Adrenal gland (tissue), 12 donors: ENCODE data around the gene PDE6D. TPM values are rescaled to one million over a fixed set of nuclear protein-coding genes. Genes with fewer than 3 reads are reported as not detected.

Experiments used
- DNase-seq, 7 donors: peaks; one replicate each; pipeline ENCODE4 v3.0.0-alpha.2; 2019 to 2020
- H3K27ac ChIP-seq, 5 donors: fragments of 200-600 bp; sonication (generic) in 4 of 5; 1 replicate in 3 of 5; 2 replicates in 2 of 5; pipeline versions ENCODE4 v1.5.1 to v1.8.0; 2016 to 2020; ENCODE audit warnings: mild to moderate bottlenecking in 1 of 5
- H3K27me3 ChIP-seq: fragments of 200-600 bp; 2 replicates; pipeline ENCODE4 v1.8.0; 2021
- H3K36me3 ChIP-seq, 2 donors: fragments of 200-600 bp; replicated peaks in 1 of 2; 1 replicate in 1 of 2; 2 replicates in 1 of 2; pipeline versions ENCODE4 v1.5.1 to v1.8.0; 2018 to 2022
- H3K4me1 ChIP-seq, 2 donors: fragments of 200-600 bp; replicated peaks in 1 of 2; 1 replicate in 1 of 2; 2 replicates in 1 of 2; pipeline versions ENCODE4 v1.5.1 to v1.8.0; 2018 to 2021
- H3K4me3 ChIP-seq, 4 donors: fragments of 200-600 bp; sonication (generic) in 3 of 4; one replicate each; pipeline ENCODE4 v1.5.1; 2016 to 2018
- H3K9me3 ChIP-seq, 3 donors: fragments of 200-600 bp; sonication (generic) in 1 of 3; replicated peaks in 1 of 3; 1 replicate in 2 of 3; 2 replicates in 1 of 3; pipeline versions ENCODE4 v1.5.1 to v1.8.0; 2016 to 2021
- POLR2A ChIP-seq, 2 donors: fragments of 450-650 bp; IDR thresholded peaks; one replicate each; pipeline ENCODE4 v1.6.1; 2017; ENCODE audit warnings: antibody characterized with exemption in 2 of 2, mild to moderate bottlenecking in 2 of 2, moderate library complexity in 1 of 2
- WGBS, 4 donors: extraction: QIAGEN DNeasy Blood & Tissue Kit in 2 of 4; methylation state at CpG; one replicate each; pipeline versions ENCODE4 v1.1.5 to v1.1.7; 2013 to 2017; 5-methylcytosine and 5-hydroxymethylcytosine counted together
- intact Hi-C, 2 donors: fragments of 100-400 bp; cut with DNase I; formaldehyde crosslinking; loops; one replicate each; pipeline versions ENCODE4 v1.14.1 to v1.15.0; 2022 to 2023
- polyA plus RNA-seq, 3 donors: library from polyadenylated mRNA; stranded (reverse); fragments of 200-250 nt in 2 of 3; fragments of 350-450 nt in 1 of 3; fragmentation: Illumina TruSeq in 1 of 3; extraction: RNeasy Lipid Tissue Mini Kit (QIAGEN cat#74804) in 1 of 3; gene quantifications; one replicate each; pipeline ENCODE4 v1.2.3, GENCODE V29; 2013 to 2014
- total RNA-seq, 9 donors: library from RNA; depleted of rRNA in 4 of 9; stranded (reverse); fragments of >200 nt in 4 of 9; fragments of 120-200 nt in 1 of 9; fragmentation: NEBNext Ultra II Directional in 1 of 9; extraction: Animal tissue kit (Norgen Biotek cat#: 25700) in 1 of 9; gene quantifications; one replicate each; pipeline versions ENCODE4 v1.1.0 to v1.2.4, GENCODE V29; 2013 to 2023
- TF ChIP-seq, protein P1 (sequence below), 6 experiments: fragments of 450-650 bp in 4 of 6; fragments of 200-600 bp in 2 of 6; sonication (generic) in 1 of 6; IDR thresholded peaks; 1 replicate in 5 of 6; 2 replicates in 1 of 6; pipeline versions ENCODE4 v1.5.1 to v1.8.0; 2016 to 2021; ENCODE audit warnings: antibody characterized with exemption in 6 of 6, mild to moderate bottlenecking in 2 of 6, moderate library complexity in 1 of 6
- donor health status: healthy with polysubstance abuse.
- donor health status: Bipolar disorder and iron deficiency.
- donor health status: DM: yes; HTN: yes; CAD: no.
- donor health status: DM: no; HTN: no; CAD: no.
- donor health status: DM: no; HTN: no; CAD: no.
- donor health status: DM: yes; HTN: yes; CAD: no.

PDE6D gene
- total and polyA plus RNA-seq, 12 donors, result 27.5 to 65.3 (median 42.9) TPM

GRCh38 chr2:231711677-231712450, 69.2 kb downstream of the PDE6D start:
- Histone ChIP-seq H3K27ac (peak overlapping the region in 3 of 5 donors; percentile 97 to 100 (median 100)), H3K4me3 (peak overlapping the region in 1 of 4 donors; percentile 84), H3K4me1 (peaks cover 17 to 37% of the 10 kb centered on the region in 2 donors), H3K27me3 (no peaks in the 10 kb centered on the region), H3K9me3 (no peaks in the 10 kb centered on the region), H3K36me3 (peaks cover 0 to 26% of the 10 kb centered on the region in 2 donors)
- intact Hi-C loops, result loop anchor here in 1 of 2 donors (5.0 kb wide), 1 partner anchor 100 kb away; no protein-coding TSS in a partner anchor
- DNase-seq, result no peak
- 40 to 48% (median 42%) methylated on average over 9 of the region's 9 CpGs for WGBS, 4 donors
- no peak for TF ChIP-seq POLR2A (IDR thresholded peaks at IDR 0.05)
- TF ChIP-seq, protein P1, sequence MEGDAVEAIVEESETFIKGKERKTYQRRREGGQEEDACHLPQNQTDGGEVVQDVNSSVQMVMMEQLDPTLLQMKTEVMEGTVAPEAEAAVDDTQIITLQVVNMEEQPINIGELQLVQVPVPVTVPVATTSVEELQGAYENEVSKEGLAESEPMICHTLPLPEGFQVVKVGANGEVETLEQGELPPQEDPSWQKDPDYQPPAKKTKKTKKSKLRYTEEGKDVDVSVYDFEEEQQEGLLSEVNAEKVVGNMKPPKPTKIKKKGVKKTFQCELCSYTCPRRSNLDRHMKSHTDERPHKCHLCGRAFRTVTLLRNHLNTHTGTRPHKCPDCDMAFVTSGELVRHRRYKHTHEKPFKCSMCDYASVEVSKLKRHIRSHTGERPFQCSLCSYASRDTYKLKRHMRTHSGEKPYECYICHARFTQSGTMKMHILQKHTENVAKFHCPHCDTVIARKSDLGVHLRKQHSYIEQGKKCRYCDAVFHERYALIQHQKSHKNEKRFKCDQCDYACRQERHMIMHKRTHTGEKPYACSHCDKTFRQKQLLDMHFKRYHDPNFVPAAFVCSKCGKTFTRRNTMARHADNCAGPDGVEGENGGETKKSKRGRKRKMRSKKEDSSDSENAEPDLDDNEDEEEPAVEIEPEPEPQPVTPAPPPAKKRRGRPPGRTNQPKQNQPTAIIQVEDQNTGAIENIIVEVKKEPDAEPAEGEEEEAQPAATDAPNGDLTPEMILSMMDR (IDR thresholded peaks at IDR 0.05), result no peak

- H3K27me3 ChIP-seq, result no peaks in the 10 kb centered on the region
- peaks cover 0 to 26% of the 10 kb centered on the region in 2 donors for H3K36me3 ChIP-seq
- peak overlapping the region; percentile 35 to 100 (median 97) for H3K27ac ChIP-seq
- H3K4me1 ChIP-seq, result peaks cover 17 to 37% of the 10 kb centered on the region in 2 donors
- 3 to 14% (median 5%) methylated on average over 13 to 43 of the region's 43 CpGs for WGBS, 4 donors
- H3K9me3 ChIP-seq, result no peaks in the 10 kb centered on the region
- TF ChIP-seq, protein P1 (IDR thresholded peaks at IDR 0.05), result peak in 1 of 6 experiments; percentile 26
- peak; percentile 8 to 29 for TF ChIP-seq POLR2A (IDR thresholded peaks at IDR 0.05)
- DNase-seq, result peak in 5 of 7 donors; percentile 41 to 69 (median 46)
- intact Hi-C loops, result loop anchor here in 1 of 2 donors (5.0 kb wide), 1 partner anchor 99 kb away; no protein-coding TSS in a partner anchor
- peak overlapping the region in 3 of 4 donors; percentile 49 to 84 (median 68) for H3K4me3 ChIP-seq
Measured at GRCh38 chr2:231710799-231711676, 70.0 kb downstream of the PDE6D start.

DNA sequence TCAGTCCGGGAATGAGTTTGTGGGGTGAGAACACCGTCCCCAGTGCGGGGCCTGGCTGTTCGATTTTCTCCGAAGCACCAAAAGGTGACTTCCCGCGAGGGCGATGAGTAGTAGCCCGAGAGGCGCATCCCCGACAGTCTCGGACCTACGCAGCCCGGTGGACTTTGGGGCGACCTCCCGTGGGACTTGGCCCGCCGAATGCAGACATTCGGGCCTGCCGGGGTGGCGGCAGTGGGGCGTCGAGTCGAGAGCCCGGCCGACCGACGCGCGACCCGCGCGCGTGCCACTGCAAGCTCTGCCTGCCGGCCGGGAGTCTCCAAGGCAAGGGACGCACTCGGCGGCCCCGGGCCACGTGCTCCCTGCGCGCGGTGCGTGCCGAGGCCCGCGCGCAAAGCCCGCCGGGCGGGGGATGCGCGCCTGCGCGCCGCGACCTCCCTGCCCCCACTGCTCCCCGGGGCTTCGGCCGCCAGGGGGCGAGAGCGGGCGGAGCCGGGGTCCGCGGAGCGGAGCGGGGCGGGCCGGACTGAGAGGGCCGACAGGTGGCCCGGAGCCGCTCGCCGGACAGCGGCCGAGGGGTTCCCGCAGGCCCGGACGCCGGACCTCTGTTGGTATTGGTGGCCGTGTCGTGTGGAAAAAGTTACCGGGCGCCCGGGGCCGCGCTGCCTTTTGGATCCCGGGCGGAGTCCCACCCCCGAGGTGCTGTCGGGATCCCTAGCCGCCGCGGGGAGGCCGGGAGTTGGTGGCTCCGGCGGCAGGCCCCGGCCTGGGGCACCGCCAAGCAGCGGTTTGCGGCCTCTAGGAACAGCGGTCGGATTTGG, 70.9 kb downstream of the PDE6D start:
- H3K36me3 ChIP-seq, result peaks cover 0 to 26% of the 10 kb centered on the region in 2 donors
- WGBS, 4 donors, result 0% methylated on average over 4 to 105 of the region's 105 CpGs
- peaks cover 24 to 46% of the 10 kb centered on the region in 2 donors for H3K4me1 ChIP-seq
- intact Hi-C loops, result loop anchor here in 1 of 2 donors (5.0 kb wide), 1 partner anchor 98 kb away; no protein-coding TSS in a partner anchor
- peak; percentile 82 to 93 (median 86) for DNase-seq
- H3K4me3 ChIP-seq, result peak overlapping the region; percentile 66 to 97 (median 86)
- H3K27me3 ChIP-seq, result no peaks in the 10 kb centered on the region
- TF ChIP-seq, protein P1 (IDR thresholded peaks at IDR 0.05), result peak in 5 of 6 experiments; percentile 10 to 100 (median 92)
- peak; percentile 88 to 92 for TF ChIP-seq POLR2A (IDR thresholded peaks at IDR 0.05)
- no peaks in the 10 kb centered on the region for H3K9me3 ChIP-seq
- peak overlapping the region; percentile 96 to 100 (median 97) for H3K27ac ChIP-seq
